GM23338 (cell line): Measurements from ENCODE around the gene NRCAM.

ENCODE experiments used
- CREB1 ChIP-seq: fragments of 250-450 bp; sonication (Bioruptor Pico); IDR thresholded peaks from 2 replicates; pipeline ENCODE4 v1.5.0; 2020; ENCODE audit warnings: low read depth, mild to moderate bottlenecking, moderate library complexity
- CTCF ChIP-seq, 2 experiments: fragments of 200-600 bp in 1 of 2; sonication (generic) in 1 of 2; conservative IDR thresholded peaks; 2 replicates each; pipeline versions ENCODE4 v1.5.1 to v1.6.1; 2016 to 2017; ENCODE audit warnings: antibody characterized with exemption in 2 of 2, low read depth in 2 of 2, mild to moderate bottlenecking in 2 of 2, moderate library complexity in 1 of 2
- ETS1 ChIP-seq: IDR thresholded peaks from 2 replicates; pipeline ENCODE4 v1.6.1; 2016; ENCODE audit warnings: antibody characterized with exemption
- EZH2 ChIP-seq: fragments of 200-600 bp; sonication (generic); IDR thresholded peaks from one replicate; pipeline ENCODE4 v1.8.0; 2017; ENCODE audit warnings: antibody characterized with exemption, mild to moderate bottlenecking, low read depth; ENCODE audit not compliant: unreplicated experiment
- EZH2phosphoT487 ChIP-seq: fragments of 200-600 bp; sonication (generic); IDR thresholded peaks from one replicate; pipeline ENCODE4 v1.8.1; 2018; ENCODE audit warnings: antibody characterized with exemption; ENCODE audit not compliant: unreplicated experiment
- JUNB ChIP-seq: IDR thresholded peaks from one replicate; pipeline ENCODE4 v1.6.1; 2016; ENCODE audit warnings: antibody characterized with exemption; ENCODE audit not compliant: unreplicated experiment
- POLR2AphosphoS5 ChIP-seq: IDR thresholded peaks from 2 replicates; pipeline ENCODE4 v1.6.1; 2016; ENCODE audit warnings: antibody characterized with exemption, low read depth
- ZNF114 ChIP-seq: fragments of 250-450 bp; sonication (Bioruptor Pico); IDR thresholded peaks from 2 replicates; pipeline ENCODE4 v1.5.0; 2020; ENCODE audit warnings: mild to moderate bottlenecking, moderate library complexity
- TF ChIP-seq, protein P1 (sequence below): IDR thresholded peaks from one replicate; pipeline ENCODE4 v1.6.1; 2018; ENCODE audit warnings: antibody characterized with exemption; ENCODE audit not compliant: unreplicated experiment

- TF ChIP-seq EZH2 (no peak), CTCF (conservative IDR thresholded peaks at IDR 0.05; ENCODE audit: low read depth in 2 of 2) (no peak), CREB1 (no peak), EZH2phosphoT487 (no peak), POLR2AphosphoS5 (no peak), ZNF114 (CRISPR knock-in tag) (no peak), ETS1 (no peak), JUNB (no peak)
- TF ChIP-seq, protein P1, sequence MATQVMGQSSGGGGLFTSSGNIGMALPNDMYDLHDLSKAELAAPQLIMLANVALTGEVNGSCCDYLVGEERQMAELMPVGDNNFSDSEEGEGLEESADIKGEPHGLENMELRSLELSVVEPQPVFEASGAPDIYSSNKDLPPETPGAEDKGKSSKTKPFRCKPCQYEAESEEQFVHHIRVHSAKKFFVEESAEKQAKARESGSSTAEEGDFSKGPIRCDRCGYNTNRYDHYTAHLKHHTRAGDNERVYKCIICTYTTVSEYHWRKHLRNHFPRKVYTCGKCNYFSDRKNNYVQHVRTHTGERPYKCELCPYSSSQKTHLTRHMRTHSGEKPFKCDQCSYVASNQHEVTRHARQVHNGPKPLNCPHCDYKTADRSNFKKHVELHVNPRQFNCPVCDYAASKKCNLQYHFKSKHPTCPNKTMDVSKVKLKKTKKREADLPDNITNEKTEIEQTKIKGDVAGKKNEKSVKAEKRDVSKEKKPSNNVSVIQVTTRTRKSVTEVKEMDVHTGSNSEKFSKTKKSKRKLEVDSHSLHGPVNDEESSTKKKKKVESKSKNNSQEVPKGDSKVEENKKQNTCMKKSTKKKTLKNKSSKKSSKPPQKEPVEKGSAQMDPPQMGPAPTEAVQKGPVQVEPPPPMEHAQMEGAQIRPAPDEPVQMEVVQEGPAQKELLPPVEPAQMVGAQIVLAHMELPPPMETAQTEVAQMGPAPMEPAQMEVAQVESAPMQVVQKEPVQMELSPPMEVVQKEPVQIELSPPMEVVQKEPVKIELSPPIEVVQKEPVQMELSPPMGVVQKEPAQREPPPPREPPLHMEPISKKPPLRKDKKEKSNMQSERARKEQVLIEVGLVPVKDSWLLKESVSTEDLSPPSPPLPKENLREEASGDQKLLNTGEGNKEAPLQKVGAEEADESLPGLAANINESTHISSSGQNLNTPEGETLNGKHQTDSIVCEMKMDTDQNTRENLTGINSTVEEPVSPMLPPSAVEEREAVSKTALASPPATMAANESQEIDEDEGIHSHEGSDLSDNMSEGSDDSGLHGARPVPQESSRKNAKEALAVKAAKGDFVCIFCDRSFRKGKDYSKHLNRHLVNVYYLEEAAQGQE: no peak
Observed at GRCh38 chr7:108165723-108166122, 290.5 kb downstream of the NRCAM start.
